NCI-H1105 treated with DMSO at 0.1 percent for 48 hours (cell line): Measurements from ENCODE around the gene WDR90.

ENCODE experiments used
- DNase-seq: peaks from one replicate; lab custom pipeline; 2025; lab: John Stamatoyannopoulos, UW

The WDR90 gene

DNA sequence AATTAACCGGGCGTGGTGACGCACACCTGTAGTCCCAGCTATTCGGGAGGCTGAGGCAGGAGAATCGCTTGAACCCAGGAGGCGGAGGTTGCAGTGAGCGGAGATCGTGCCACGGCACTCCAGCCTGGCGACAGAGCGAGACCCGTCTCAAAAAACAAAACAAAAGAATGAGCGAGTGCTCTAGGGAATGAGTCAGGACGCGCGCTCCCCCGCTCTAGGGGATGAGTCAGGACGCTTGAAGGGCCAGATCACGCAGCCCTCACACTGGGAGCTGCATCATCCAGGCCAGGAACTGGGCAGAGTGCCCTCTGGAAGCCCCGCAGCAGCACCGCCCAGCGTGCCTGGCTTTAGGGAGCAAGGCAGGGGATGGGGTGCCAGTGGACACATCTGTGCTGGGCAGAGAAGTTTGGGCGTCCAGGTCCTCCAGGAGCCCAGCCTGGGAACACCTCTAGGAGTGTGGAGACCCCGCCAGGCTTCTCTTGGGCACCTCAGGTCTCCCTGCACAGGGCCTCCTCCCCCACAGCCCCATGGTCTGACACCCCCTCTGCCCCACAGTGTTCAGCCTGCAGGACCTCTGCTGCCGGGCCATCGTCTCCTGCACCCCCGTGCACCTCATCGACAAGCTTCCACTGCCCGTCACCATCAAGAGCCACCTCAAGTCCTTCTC lies 22.2 kb upstream of the WDR90 start:
- no peak for DNase-seq

DNA sequence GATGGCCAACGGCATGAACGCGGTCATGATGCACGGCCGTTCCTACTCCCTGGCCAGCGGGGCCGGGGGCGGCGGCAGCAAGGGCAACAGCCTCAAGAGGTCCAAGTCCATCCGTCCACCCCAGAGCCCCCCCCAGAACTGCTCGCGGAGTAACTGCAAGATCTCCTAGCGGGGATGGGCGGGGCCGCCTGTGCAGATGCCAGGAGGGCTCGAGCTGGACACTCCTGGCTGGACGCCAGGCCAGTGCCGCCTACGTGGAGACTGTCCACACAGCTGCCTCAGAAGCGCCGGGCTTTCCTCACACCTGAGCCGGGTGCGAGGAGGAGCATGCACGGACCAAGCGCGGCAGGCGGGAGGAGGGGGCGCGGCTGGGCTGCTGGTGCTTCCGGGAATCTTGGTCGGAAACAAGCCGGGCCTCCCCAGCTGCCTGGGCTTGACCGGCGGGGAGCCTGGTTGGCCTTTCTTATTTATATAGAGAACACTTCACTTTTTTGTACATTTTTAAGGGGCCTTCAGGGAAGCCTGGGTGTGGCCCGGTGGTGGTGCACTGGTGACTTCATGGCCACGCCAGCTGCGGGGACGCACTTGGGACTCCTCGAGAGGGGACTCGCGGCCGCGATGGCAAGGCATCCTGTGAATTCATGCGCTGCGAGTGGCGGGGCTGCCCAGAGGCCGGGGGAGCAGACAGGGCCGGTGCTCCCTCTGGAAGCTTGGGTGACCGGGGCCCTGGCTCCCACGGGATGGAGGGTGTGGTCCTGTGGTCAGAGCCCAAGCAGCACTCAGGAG lies 21.5 kb upstream of the WDR90 start:
- no peak for DNase-seq

DNA sequence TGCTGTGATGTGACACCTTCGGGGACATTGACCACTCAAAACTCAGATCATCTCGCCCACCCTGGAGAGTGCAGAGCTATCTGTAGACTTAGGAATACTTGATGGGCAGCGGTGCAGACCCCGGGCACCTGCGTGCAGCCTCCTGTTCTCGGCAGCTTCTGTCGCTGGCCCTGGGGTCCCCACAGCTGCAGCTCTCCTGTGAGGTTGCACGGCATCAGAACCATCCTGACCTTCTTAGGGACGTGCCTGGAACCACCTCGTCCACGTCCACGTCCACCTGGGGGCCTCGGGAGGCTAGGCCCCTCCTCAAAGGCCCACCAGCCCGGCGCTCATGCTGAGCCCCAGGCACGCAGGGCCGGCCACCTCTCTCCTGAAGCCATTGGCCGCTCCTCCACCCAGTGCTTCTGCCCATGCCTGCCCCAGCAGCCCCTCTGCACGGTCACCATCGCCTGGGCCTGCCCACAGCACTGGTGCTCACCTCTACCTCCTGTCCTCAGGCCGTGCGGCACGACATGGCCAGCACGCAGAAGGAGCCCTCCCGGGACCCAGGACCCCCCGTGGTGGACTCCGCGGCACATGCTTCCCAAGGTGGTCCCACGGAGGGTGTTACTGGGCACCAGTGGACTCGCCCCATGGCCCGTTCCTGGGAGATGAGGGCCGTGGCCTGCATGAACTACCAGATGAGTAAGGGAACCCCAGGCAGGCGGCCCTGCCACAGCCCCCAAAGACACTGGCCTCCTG lies 20.7 kb upstream of the WDR90 start:
- DNase-seq = no peak

DNA sequence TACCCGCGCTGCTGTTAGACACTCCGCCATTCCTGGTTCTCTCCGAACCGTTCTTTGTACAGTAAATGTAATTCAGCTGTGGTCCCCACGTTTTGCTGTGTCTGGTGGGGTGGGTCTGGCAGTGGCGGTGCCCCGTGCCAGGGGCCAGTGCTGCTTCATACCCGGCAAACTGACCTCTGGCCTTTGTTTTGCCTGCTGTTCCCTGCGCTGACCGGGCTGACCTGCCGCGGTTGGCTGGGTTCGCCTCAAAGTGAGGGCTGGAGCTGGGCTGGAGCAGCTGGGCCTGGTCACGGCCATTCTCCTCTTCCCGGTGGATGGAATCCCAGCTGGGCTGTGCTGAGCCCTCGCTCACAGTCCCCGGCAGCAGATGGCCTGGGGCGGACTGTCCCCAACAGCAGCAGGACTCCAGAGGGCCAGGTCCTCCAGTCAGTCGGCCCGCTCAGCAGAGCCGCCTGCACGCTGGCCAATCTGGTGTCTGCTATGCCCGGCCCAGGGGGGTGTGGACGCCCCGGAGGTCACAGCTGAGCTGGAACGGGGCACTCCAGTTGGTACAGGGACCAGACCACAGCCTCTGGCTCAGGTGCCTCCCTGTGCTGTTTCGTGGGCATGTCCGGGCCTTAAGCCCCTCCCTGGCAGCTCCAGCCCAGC lies 19.9 kb upstream of the WDR90 start:
- no peak for DNase-seq

DNA sequence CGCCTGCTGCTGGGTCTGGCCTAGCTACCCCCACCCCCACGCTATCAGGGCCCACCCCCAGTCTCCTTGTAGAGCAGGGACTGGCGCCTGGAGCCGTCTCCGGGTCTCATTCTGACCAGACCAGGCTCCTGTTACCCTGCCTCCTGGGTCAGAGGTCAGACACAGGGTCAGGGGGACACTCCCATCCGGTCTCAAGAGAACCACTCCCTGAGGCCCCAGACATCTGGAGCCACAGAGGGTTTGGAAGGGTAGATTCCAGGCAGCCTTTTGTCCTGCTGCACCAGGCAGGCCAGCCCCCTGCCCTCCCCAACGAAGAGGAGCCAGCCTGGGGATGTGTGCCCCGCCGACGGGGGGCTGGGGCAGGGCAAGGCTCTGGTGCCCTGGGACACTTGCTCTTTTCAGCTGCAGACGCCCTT lies 19.3 kb upstream of the WDR90 start:
- DNase-seq = no peak

DNA sequence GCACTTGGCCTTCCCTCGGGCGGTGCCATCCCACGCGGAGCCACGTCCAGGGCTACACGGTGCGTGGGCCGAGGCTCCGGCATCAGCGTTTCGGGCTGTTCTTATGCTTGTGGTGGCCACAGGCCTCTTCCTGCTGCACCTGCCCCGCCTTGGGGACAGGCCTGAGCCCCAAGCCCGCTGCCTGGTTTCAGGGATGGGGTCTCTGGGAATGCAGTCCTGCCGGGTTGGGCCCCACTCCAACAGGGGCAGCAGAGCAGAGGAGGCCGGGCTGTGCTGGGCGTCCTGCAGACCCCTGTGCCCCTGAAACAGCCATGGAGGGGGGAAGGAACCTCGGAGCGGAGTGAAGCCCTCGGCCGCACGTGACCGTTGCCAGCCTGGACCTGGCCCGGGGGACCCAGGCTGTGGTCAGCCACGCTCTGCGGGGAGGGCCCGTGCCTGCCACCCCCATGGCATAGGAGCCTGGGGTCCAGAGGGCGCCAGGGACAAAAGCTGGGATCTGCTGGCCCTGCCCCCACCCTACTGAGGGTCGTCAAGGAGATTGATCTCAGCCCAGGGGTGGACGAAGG lies 18.8 kb upstream of the WDR90 start:
- no peak for DNase-seq

DNA sequence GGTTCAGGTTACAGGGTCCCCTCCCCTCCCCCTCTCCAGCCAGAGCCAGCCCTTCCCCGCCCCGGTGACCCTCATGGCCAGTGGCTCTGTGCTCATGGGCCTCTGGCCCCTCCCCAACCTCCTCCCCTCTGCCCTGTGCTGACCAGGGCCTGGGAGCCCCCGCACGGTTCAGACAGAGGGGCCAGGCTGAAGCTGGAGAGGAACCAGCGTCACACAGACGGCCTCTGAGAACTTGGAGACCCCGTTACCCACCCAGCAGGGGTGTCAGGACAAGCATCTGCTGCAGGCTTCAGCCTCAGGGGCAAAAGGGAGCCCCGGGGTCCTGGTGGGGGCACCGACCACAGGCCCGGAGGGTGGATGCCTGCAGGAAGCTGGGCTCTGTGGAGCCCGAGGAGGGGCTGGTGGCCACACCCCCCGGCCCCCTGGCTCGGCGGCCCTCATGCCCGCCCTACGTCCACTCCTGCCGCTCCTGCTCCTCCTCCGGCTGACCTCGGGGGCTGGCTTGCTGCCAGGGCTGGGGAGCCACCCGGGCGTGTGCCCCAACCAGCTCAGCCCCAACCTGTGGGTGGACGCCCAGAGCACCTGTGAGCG lies 18.3 kb upstream of the WDR90 start, which contains the start of gene WFIKKN1:
TSS of gene WFIKKN1 (plus strand) at position 171 of the 591 bp plus-strand sequence. CDS start at position 440, 269 bp downstream.
- DNase-seq = no peak

DNA sequence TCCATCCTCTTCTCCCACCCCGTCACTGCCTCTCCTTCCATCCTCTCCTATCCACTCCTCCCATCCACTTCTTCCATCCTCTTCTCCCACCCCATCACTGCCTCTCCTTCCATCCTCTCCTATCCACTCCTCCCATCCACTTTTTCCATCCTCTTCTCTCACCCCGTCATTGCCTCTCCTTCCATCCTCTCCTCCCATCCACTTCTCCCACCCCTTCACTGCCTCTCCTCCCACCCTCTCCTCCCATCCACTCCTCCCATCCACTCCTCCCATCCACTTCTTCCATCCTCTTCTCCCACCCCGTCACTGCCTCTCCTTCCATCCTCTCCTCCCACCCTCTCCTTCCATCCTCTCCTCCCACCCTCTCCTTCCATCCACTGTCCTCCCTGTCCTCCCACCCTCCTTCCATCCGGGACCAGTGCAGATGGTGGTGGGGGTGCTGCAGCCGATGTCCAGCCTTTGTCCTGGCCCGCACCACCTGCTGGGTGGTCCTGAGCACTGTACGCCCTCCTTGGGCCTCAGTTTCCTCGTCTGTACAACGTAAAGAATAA lies 17.3 kb upstream of the WDR90 start:
- no peak for DNase-seq

DNA sequence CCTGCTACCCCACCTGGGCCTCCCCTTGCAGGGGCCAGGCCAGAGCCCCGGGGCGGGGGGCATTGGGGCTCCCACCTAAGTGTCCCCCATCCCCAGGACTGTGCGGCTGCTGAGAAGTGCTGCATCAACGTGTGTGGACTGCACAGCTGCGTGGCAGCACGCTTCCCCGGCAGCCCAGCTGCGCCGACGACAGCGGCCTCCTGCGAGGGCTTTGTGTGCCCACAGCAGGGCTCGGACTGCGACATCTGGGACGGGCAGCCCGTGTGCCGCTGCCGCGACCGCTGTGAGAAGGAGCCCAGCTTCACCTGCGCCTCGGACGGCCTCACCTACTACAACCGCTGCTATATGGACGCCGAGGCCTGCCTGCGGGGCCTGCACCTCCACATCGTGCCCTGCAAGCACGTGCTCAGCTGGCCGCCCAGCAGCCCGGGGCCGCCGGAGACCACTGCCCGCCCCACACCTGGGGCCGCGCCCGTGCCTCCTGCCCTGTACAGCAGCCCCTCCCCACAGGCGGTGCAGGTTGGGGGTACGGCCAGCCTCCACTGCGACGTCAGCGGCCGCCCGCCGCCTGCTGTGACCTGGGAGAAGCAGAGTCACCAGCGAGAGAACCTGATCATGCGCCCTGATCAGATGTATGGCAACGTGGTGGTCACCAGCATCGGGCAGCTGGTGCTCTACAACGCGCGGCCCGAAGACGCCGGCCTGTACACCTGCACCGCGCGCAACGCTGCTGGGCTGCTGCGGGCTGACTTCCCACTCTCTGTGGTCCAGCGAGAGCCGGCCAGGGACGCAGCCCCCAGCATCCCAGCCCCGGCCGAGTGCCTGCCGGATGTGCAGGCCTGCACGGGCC lies 16.5 kb upstream of the WDR90 start:
- DNase-seq = no peak

DNA sequence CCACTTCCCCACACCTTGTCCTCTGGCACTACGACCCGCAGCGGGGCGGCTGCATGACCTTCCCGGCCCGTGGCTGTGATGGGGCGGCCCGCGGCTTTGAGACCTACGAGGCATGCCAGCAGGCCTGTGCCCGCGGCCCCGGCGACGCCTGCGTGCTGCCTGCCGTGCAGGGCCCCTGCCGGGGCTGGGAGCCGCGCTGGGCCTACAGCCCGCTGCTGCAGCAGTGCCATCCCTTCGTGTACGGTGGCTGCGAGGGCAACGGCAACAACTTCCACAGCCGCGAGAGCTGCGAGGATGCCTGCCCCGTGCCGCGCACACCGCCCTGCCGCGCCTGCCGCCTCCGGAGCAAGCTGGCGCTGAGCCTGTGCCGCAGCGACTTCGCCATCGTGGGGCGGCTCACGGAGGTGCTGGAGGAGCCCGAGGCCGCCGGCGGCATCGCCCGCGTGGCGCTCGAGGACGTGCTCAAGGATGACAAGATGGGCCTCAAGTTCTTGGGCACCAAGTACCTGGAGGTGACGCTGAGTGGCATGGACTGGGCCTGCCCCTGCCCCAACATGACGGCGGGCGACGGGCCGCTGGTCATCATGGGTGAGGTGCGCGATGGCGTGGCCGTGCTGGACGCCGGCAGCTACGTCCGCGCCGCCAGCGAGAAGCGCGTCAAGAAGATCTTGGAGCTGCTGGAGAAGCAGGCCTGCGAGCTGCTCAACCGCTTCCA lies 15.7 kb upstream of the WDR90 start:
- no peak for DNase-seq

DNA sequence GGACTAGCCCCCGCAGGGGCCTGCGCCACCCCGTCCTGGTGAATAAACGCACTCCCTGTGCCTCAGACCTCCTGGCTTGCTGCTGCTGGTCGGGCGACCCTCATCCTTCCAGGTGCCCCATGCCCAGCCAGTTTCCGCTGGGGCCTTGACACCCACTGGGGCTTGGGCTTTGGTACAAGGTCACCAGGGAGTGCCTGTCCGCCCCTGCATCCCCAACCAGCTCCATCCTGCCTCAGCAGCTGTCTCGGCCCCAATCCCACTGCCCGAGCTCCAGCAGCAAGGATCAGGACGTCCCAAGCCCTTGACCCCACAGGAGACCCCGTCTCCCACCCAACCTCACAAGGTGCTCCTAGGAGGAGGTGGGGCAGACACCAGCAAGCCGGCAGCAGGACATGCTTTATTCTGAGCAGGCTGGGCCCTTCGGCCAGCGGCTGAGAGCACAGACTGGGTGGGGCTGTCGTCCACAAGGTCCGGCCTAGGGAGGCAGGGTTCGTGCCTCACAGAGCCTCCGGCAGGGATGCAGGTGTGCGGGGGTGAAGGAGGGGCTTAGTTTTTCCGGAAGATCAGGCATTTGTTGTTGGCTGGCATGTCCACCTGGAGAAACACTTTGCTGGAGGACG lies 15.0 kb upstream of the WDR90 start:
- no peak for DNase-seq

DNA sequence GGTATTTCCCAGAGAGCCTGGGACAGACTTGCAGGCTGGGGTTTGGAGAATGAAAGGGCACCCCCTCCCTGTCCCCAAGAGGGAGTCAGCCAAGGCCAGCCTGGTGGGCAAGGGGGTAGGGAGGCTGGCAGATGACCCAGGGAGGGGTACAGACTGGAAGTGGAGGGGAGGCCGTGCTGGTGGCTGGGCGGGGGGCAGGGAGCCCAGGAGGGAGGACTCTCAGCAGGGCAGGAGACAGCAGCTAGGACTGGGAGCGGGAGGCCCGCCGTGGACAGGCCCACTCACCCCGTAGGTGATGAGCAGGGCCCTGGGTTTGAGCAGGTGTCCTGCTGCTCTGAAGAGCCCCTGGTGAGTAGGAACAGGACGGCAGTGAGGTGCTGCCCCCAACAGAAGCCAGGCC lies 14.2 kb upstream of the WDR90 start:
- DNase-seq = no peak

DNA sequence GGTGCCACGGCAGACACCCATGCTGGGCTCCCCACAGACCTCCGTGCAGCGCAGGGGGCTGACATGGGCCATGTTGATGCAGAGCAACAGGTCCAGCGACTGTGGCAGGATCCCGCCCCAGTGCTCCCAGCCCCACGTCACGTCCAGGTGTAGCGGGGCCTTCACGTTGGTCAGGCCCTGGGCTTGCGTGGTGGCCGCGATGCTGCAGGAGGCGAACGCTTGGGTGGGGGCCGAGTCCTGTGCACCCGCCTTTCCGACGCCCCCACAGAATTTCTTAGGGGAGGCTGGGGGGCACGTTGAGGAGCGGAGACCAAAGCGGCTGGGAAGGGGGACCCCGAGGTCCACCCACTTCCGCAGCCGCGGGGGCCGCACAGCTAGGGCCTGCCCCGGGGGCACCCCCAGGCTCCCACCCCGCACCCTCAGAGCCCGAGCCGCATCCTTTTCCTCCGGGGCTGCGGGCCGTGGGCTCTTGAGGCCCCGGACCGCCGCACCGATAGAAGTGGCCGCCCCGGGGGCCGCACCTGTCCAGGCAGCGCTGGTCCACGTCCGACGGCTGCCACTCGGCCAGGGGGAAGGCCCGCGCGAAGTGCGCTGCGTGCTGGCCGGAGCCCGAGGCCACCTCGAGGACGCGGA lies 13.5 kb upstream of the WDR90 start:
- no peak for DNase-seq

DNA sequence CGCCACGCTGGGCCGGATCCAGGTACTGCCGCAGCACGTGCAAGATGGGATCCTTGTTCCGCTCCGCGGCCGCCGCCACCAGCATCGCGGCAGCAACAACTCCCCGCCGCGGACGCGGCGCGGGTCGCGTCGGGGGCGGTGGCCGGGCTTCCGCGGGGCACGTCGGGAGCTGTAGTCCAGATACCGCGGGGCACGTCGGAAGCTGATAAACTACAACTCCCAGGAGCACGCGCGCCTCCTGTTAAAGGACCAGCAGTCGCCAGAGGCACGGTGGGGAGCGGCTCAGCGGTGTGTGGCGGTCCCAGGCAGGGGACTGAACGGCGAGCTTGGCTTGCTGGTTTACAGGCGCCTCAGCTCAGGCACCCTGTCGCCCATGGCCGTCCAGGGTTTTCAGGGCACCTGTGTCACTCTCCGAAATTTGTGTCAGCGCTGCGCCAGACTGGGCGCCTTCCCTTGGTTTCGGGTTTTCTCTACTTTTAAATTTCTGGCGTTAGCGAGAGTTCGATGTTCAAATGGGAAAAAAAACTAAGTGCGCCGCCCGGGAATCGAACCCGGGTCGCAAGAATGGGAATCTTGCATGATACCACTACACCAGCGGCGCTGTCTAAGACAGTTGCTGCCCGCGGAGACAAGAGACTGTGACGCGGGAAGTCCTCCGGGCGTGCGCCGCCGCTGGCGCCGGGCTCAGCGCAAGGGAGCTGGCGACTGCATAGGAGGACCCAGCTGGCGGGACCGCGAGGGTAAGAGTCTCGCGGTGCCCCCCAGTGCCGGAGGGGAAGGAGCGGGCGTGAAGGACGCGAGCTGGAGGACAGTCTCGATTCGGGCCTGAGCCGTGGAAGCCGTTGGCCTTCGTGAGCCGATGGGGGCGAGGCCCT lies 12.7 kb upstream of the WDR90 start, which contains the start of gene METTL26:
TSS of gene METTL26 (minus strand) at position 100 of the 875 bp plus-strand sequence. CDS start at position 85, 15 bp downstream.
- peak; percentile 68 for DNase-seq

DNA sequence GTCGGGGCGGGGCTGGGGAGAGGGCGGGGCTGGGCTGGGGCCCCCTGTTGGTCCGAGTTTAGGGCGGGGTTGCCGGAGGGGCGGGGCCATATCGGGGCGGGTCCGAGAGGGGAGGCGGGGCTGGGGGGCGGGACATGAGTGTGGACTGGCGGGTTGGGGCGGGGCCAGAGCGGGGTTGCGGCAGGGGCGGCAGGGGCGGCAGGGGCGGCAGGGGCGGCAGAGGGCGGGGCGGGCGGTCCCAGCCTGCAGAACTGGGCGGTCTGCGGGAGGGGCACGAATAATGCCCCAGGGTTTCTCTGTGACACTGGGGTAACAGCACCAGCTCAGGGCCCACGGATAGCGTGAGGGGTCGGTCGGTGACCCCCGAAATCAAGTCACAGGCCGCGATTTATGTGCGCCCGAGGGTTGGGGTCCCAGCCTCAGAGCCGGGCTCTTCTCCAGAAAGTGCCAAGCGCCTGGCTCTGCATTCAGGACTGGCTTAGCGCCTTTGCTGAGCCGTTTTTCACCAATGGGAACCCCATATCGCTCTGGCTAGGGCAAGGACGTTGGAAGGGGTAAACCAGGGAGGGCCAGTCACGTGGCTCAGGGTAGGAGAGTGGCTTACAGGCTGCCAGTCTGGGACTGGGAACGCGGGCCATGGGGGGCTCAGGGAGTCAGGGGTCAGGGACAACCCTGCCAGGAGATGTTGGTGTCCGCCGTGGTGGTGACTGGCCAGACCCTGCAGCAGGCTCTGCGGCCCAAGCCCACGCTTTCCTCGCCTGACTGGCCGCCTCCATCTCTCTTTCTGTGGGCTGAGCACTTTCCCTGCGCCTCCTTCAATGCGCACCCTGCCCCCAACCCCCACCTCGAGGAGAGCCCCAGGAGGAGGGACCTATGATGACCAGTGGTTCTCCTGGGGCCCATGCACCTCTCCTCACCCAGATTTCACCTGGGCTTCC lies 11.8 kb upstream of the WDR90 start:
- DNase-seq = no peak

DNA sequence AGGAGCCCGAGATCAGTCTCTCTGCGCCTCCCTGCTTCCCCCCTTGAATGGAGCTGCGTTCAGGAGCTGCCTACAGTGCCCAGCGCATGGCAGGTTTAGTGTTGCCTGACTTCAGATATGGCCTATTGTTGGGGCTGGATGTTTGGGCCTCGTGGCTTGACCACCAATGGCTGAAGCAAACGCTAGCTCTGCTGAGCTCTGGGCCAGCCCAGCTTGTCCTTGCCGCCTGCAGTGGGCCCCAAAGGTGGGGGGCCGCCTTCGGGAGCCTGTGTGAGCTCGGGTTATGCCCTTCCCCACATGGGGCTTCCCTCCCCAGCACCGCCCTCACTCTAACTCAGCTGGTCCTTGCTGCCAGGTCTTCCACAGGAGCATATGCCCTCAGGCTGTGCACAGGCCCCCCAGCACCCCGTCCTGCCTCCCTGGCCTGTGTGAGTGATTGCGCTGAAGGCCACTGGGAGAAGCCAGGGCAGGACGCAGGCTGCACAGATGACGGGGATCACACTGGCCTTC lies 11.1 kb upstream of the WDR90 start:
- no peak for DNase-seq
